Gastrocnemius medialis (tissue), 4 donors: ENCODE results near the gene COL6A6. TPM values are rescaled to one million over a fixed set of nuclear protein-coding genes. Genes with fewer than 3 reads are reported as not detected.

Experiments
- ATAC-seq, 2 donors: fragments of 150-250 bp; one replicate each; pipeline ENCODE4 v1.9.1; 2016
- DNase-seq, 2 donors: peaks; one replicate each; pipeline ENCODE4 v3.0.0-alpha.2; 2019
- H3K27ac ChIP-seq, 4 donors: fragments of 200-600 bp; sonication (generic); 1 replicate in 1 of 4; 2 replicates in 3 of 4; pipeline ENCODE4 v1.5.1; 2016 to 2018; ENCODE audit warnings: mild to moderate bottlenecking in 2 of 4, moderate library complexity in 1 of 4
- H3K27me3 ChIP-seq, 3 donors: fragments of 200-600 bp; sonication (generic) in 2 of 3; 1 replicate in 1 of 3; 2 replicates in 2 of 3; pipeline versions ENCODE4 v1.5.1 to v1.6.0; 2016 to 2019; ENCODE audit warnings: mild to moderate bottlenecking in 1 of 3, moderate library complexity in 1 of 3
- H3K36me3 ChIP-seq, 2 donors: fragments of 200-600 bp; sonication (generic) in 1 of 2; one replicate each; pipeline ENCODE4 v1.5.1; 2017 to 2018
- H3K4me1 ChIP-seq, 2 donors: fragments of 200-600 bp; sonication (generic) in 1 of 2; one replicate each; pipeline ENCODE4 v1.5.1; 2016 to 2017; ENCODE audit warnings: mild to moderate bottlenecking in 2 of 2
- H3K4me3 ChIP-seq, 4 donors: fragments of 200-600 bp; sonication (generic) in 3 of 4; 1 replicate in 1 of 4; 2 replicates in 3 of 4; pipeline ENCODE4 v1.5.1; 2016 to 2019; ENCODE audit warnings: mild to moderate bottlenecking in 2 of 4
- H3K9me3 ChIP-seq, 3 donors: fragments of 200-600 bp; sonication (generic) in 2 of 3; 1 replicate in 1 of 3; 2 replicates in 2 of 3; pipeline ENCODE4 v1.5.1; 2016 to 2019
- CTCF ChIP-seq, 5 experiments: fragments of 450-650 bp in 3 of 5; fragments of 200-600 bp in 2 of 5; sonication (generic) in 2 of 5; IDR thresholded peaks in 4 of 5; conservative IDR thresholded peaks in 1 of 5; 1 replicate in 4 of 5; 2 replicates in 1 of 5; pipeline ENCODE4 v1.5.1; 2016 to 2019; ENCODE audit warnings: antibody characterized with exemption in 5 of 5, mild to moderate bottlenecking in 3 of 5, moderate library complexity in 3 of 5
- POLR2A ChIP-seq, 2 donors: fragments of 450-650 bp; IDR thresholded peaks; one replicate each; pipeline ENCODE4 v1.6.1; 2017; ENCODE audit warnings: antibody characterized with exemption in 2 of 2, mild to moderate bottlenecking in 2 of 2, moderate library complexity in 2 of 2
- in situ Hi-C, 4 donors: fragments of 200-750 bp; cut with MboI; loops; one replicate each; pipeline versions ENCODE4 v1.15.0 to v1.8.0; 2017; ENCODE audit warnings: low sequenced_read_pairs in 4 of 4
- intact Hi-C: fragments of 100-400 bp; cut with DNase I; formaldehyde crosslinking; loops from one replicate; pipeline ENCODE4 v1.15.1; 2023; ENCODE audit warnings: low total_unique reads
- total RNA-seq, 4 donors: library from RNA; depleted of rRNA; stranded (reverse); fragments of >200 nt; gene quantifications; one replicate each; pipeline versions ENCODE4 v1.1.0 to v1.2.3, GENCODE V29; 2016

The COL6A6 gene
- total RNA-seq, 4 donors from 2014 or later: 0.10 to 0.20 (median 0.17) TPM

GRCh38 chr3:130480736-130481135 lies 36.2 kb upstream of the COL6A6 start:
- H3K4me1 ChIP-seq: no peaks in the 10 kb centered on the region
- no peak overlapping the region for H3K27ac ChIP-seq
- in situ Hi-C loops: no loop called here
- ATAC-seq (no peak), DNase-seq (no peak)
- no peaks in the 10 kb centered on the region for H3K36me3 ChIP-seq
- no peaks in the 10 kb centered on the region for H3K27me3 ChIP-seq
- H3K9me3 ChIP-seq: no peaks in the 10 kb centered on the region
- H3K4me3 ChIP-seq: no peak overlapping the region
- TF ChIP-seq POLR2A (IDR thresholded peaks at IDR 0.05) (no peak), CTCF (IDR thresholded peaks at IDR 0.05 in 4 of 5, conservative IDR thresholded peaks at IDR 0.05 in 1 of 5) (no peak)
- intact Hi-C loops: no loop called here

- no peaks in the 10 kb centered on the region for H3K27me3 ChIP-seq
- TF ChIP-seq POLR2A (IDR thresholded peaks at IDR 0.05) (no peak), CTCF (IDR thresholded peaks at IDR 0.05 in 4 of 5, conservative IDR thresholded peaks at IDR 0.05 in 1 of 5) (no peak)
- DNase-seq: no peak
- no peaks in the 10 kb centered on the region for H3K9me3 ChIP-seq
- intact Hi-C loops (no loop called here), in situ Hi-C loops (no loop called here)
- H3K4me3 ChIP-seq: no peak overlapping the region
- no peak for ATAC-seq
- H3K36me3 ChIP-seq: no peaks in the 10 kb centered on the region
- H3K4me1 ChIP-seq: no peaks in the 10 kb centered on the region
- H3K27ac ChIP-seq: no peak overlapping the region
These were observed 28.7 kb upstream of the COL6A6 start for GRCh38 chr3:130488288-130488687.

GRCh38 chr3:130488769-130489450 lies 28.1 kb upstream of the COL6A6 start:
- no peak for ATAC-seq

GRCh38 chr3:130490241-130490640 lies 26.7 kb upstream of the COL6A6 start:
- Histone ChIP-seq H3K4me3 (no peak overlapping the region), H3K27me3 (no peaks in the 10 kb centered on the region), H3K27ac (no peak overlapping the region), H3K9me3 (no peaks in the 10 kb centered on the region), H3K36me3 (no peaks in the 10 kb centered on the region), H3K4me1 (no peaks in the 10 kb centered on the region)
- ATAC-seq (no peak), DNase-seq (no peak)
- intact Hi-C loops: no loop called here
- TF ChIP-seq CTCF (IDR thresholded peaks at IDR 0.05 in 4 of 5, conservative IDR thresholded peaks at IDR 0.05 in 1 of 5) (no peak), POLR2A (IDR thresholded peaks at IDR 0.05) (no peak)
- in situ Hi-C loops: no loop called here

More at GRCh38 chr3:130488769-130489450, 28.1 kb upstream of the COL6A6 start:
- H3K4me3 ChIP-seq: no peak overlapping the region
- no peaks in the 10 kb centered on the region for H3K27me3 ChIP-seq
- H3K9me3 ChIP-seq: no peaks in the 10 kb centered on the region
- H3K4me1 ChIP-seq: no peaks in the 10 kb centered on the region
- TF ChIP-seq POLR2A (IDR thresholded peaks at IDR 0.05) (no peak), CTCF (IDR thresholded peaks at IDR 0.05 in 4 of 5, conservative IDR thresholded peaks at IDR 0.05 in 1 of 5) (no peak)
- H3K27ac ChIP-seq: no peak overlapping the region
- intact Hi-C loops (no loop called here), in situ Hi-C loops (no loop called here)
- H3K36me3 ChIP-seq: no peaks in the 10 kb centered on the region
- no peak for DNase-seq

GRCh38 chr3:130491431-130491830 lies 25.5 kb upstream of the COL6A6 start:
- Histone ChIP-seq H3K36me3 (no peaks in the 10 kb centered on the region), H3K27ac (no peak overlapping the region), H3K9me3 (no peaks in the 10 kb centered on the region), H3K27me3 (no peaks in the 10 kb centered on the region), H3K4me3 (no peak overlapping the region), H3K4me1 (no peaks in the 10 kb centered on the region)
- in situ Hi-C loops (no loop called here), intact Hi-C loops (no loop called here)
- no peak for ATAC-seq
- DNase-seq: no peak
- TF ChIP-seq CTCF (IDR thresholded peaks at IDR 0.05 in 4 of 5, conservative IDR thresholded peaks at IDR 0.05 in 1 of 5) (no peak), POLR2A (IDR thresholded peaks at IDR 0.05) (no peak)
